GM19238 (cell line): ENCODE data around the gene MOCS3.

Experiments used
- DNase-seq: peaks from one replicate; pipeline ENCODE4 v3.0.0; 2011; ENCODE audit warnings: low spot score; ENCODE audit not compliant: insufficient read length

Gene MOCS3

GRCh38 chr20:50980851-50981713 is 22.5 kb downstream of the MOCS3 start:
- DNase-seq: peak; percentile 32

- no peak for DNase-seq
Measured at GRCh38 chr20:50981714-50982048, 23.1 kb downstream of the MOCS3 start.

GRCh38 chr20:50982363-50982762 is 23.7 kb downstream of the MOCS3 start:
- no peak for DNase-seq

GRCh38 chr20:50983321-50983720 is 24.7 kb downstream of the MOCS3 start:
- DNase-seq: no peak

- DNase-seq: peak; percentile 49
Measured at GRCh38 chr20:50987493-50988210, 29.0 kb downstream of the MOCS3 start.

- no peak for DNase-seq
Measured at GRCh38 chr20:50991076-50991475, 32.5 kb downstream of the MOCS3 start.

GRCh38 chr20:50992336-50992732 is 33.7 kb downstream of the MOCS3 start:
- no peak for DNase-seq

GRCh38 chr20:50992733-50993457 is 34.3 kb downstream of the MOCS3 start:
- peak; percentile 43 for DNase-seq

GRCh38 chr20:50993876-50994275 is 35.3 kb downstream of the MOCS3 start:
- no peak for DNase-seq

- DNase-seq: no peak
Measured at GRCh38 chr20:50995506-50995905, 36.9 kb downstream of the MOCS3 start.

GRCh38 chr20:50996901-50997865 is 38.6 kb downstream of the MOCS3 start:
- no peak for DNase-seq

GRCh38 chr20:50999355-50999754 is 40.7 kb downstream of the MOCS3 start:
- DNase-seq: no peak

- no peak for DNase-seq
Measured at GRCh38 chr20:51001430-51002265, 43.0 kb downstream of the MOCS3 start.

GRCh38 chr20:51002633-51003032 is 44.0 kb downstream of the MOCS3 start:
- DNase-seq: no peak

GRCh38 chr20:51003753-51004152 is 45.1 kb downstream of the MOCS3 start:
- no peak for DNase-seq

- no peak for DNase-seq
Measured at GRCh38 chr20:51004305-51004727, 45.7 kb downstream of the MOCS3 start.

- no peak for DNase-seq
Measured at GRCh38 chr20:51004781-51005180, 46.2 kb downstream of the MOCS3 start.

- DNase-seq: no peak
Measured at GRCh38 chr20:51005214-51005613, 46.6 kb downstream of the MOCS3 start.

- no peak for DNase-seq
Measured at GRCh38 chr20:51008718-51009117, 50.1 kb downstream of the MOCS3 start.
